Kidney epithelial cell (primary cell): ENCODE data around the gene FBLN1. TPM values are rescaled to one million over a fixed set of nuclear protein-coding genes. Genes with fewer than 3 reads are reported as not detected.
"Not testable (repeated sequence)": the region's sequence is repeated elsewhere in the genome, so short reads cannot be mapped to it uniquely, and the experiment has no call there.

Experiments used
- DNase-seq: peaks from one replicate; pipeline ENCODE4 v3.0.0-alpha.2; 2010; ENCODE audit warnings: low read depth
- H3K27me3 ChIP-seq: 2 replicates; pipeline ENCODE4 v1.6.0; 2011; ENCODE audit warnings: low read length; ENCODE audit not compliant: control insufficient read depth, insufficient read depth
- H3K36me3 ChIP-seq: 2 replicates; pipeline ENCODE4 v1.5.1; 2011; ENCODE audit warnings: low read length; ENCODE audit not compliant: control insufficient read depth, insufficient read depth
- H3K4me3 ChIP-seq: 2 replicates; pipeline ENCODE4 v1.5.1; 2011; ENCODE audit warnings: low read depth, mild to moderate bottlenecking, control low read depth, low read length
- total RNA-seq: library from RNA; depleted of rRNA; stranded (reverse); fragments of >200 nt; gene quantifications from 2 replicates; pipeline ENCODE4 v1.2.3, GENCODE V29; 2015
- TF ChIP-seq, protein P1 (sequence below): IDR thresholded peaks from 2 replicates; pipeline ENCODE4 v1.5.1; 2011; ENCODE audit warnings: mild to moderate bottlenecking, moderate library complexity, low read length, control low read depth, inconsistent platforms; ENCODE audit not compliant: insufficient read depth, poor library complexity, severe bottlenecking

FBLN1 gene
- total RNA-seq, 1 donor from 2014 or later, result 32.8 TPM

DNA sequence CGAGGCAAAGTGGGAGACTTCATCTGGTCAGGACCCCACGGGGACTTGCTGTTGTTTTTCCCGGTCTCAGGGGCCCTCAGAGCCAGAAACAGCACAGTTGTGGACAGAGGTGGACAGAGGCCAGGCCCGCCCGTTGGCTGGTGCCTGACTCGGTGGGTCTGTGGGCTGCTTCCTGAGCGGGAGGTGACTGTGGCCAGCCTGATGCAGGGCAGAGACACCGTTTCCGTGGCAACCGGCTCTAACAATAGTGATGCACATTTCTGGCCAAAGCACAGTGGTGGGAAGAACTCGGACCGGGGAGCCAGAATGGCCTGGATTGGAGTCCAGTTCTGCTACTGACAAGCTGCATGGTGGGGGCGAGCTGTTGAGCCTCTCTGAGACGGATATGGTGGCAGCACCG, 110.3 kb downstream of the FBLN1 start:
- Histone ChIP-seq H3K36me3 (no peaks in the 10 kb centered on the region), H3K4me3 (no peak overlapping the region), H3K27me3 (no peaks in the 10 kb centered on the region)
- TF ChIP-seq, protein P1, sequence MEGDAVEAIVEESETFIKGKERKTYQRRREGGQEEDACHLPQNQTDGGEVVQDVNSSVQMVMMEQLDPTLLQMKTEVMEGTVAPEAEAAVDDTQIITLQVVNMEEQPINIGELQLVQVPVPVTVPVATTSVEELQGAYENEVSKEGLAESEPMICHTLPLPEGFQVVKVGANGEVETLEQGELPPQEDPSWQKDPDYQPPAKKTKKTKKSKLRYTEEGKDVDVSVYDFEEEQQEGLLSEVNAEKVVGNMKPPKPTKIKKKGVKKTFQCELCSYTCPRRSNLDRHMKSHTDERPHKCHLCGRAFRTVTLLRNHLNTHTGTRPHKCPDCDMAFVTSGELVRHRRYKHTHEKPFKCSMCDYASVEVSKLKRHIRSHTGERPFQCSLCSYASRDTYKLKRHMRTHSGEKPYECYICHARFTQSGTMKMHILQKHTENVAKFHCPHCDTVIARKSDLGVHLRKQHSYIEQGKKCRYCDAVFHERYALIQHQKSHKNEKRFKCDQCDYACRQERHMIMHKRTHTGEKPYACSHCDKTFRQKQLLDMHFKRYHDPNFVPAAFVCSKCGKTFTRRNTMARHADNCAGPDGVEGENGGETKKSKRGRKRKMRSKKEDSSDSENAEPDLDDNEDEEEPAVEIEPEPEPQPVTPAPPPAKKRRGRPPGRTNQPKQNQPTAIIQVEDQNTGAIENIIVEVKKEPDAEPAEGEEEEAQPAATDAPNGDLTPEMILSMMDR, result no peak
- DNase-seq, result no peak

DNA sequence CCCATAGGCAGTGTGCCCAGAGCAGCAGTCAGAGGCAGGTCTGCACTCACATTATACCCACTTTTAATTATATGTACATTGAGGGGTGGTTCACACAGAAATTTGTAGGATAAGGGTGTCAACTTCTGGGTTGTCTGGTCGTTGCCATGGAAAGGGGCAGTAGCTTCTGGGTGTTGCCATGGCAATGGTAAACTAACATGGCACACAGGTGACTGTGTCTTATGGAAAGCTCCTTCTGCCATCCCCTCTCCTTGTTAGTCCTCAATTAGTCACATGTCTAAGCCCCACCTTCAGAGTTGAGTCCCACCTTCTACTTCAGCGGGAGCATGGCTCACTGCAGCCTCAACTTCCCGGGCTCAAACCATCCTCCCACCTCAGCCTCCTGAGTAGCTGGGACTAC, 112.7 kb downstream of the FBLN1 start:
- TF ChIP-seq, protein P1, result no peak
- Histone ChIP-seq H3K27me3 (no peaks in the 10 kb centered on the region), H3K36me3 (no peaks in the 10 kb centered on the region), H3K4me3 (no peak overlapping the region)
- no peak for DNase-seq

DNA sequence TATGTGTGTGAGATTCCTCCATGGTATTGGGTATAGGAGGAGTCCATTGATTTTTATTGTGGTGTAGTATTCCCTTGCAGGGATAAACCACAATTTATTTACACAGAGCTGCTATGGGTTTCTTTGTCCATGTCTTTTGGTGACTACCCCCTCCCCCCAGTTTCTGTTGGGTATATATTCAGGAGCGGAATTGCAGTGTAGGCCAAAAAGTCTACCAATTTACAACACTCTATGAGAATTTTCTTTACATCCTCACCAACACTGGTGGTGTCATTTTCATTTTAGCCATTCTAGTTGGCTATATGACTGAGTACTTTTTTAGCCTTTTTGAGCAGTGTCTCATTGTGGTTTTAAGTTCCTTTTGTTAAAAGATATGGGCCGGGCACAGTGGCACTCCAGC, 113.7 kb downstream of the FBLN1 start:
- H3K27me3 ChIP-seq, result no peaks in the 10 kb centered on the region
- H3K4me3 ChIP-seq, result no peak overlapping the region
- DNase-seq, result no peak
- TF ChIP-seq, protein P1, result no peak
- no peaks in the 10 kb centered on the region for H3K36me3 ChIP-seq

DNA sequence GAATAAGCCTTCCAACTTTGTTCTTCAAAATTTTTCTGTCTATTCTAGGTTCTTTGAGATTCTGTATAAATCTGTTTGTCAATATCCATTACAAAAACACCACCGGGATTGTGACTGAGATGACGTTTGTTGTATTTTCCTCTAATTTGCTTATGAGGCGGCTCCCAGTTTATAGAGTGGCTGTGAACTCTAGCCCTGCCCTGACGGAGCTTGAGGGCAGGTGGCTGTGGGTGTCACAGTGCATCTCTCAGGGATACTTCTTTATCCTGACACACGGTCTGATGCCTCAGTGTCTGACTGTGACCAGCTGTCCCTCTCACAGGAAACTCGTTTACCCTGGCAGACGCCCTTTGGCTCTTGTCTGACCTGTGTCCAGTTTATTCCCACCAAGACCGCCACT, 115.3 kb downstream of the FBLN1 start:
- H3K36me3 ChIP-seq, result no peaks in the 10 kb centered on the region
- no peak for DNase-seq
- TF ChIP-seq, protein P1, result no peak
- no peak overlapping the region for H3K4me3 ChIP-seq
- no peaks in the 10 kb centered on the region for H3K27me3 ChIP-seq

DNA sequence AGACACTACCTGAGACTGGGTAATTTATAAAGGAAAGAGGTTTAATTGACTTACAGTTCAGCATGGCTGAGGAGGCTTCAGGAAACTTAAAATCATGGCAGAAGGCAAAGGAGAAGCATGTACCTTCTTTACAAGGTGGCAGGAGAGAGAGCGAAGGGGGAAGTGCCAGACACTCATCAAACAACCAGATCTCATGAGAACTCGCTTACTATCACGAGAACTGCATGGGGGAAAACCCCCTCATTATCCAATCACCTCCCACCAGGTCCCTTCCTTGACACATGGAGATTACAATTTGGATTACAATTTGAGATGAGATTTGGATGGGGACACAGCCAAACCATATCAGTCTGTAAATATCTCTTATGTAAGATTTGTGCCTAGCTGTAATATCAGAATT, 118.0 kb downstream of the FBLN1 start:
- no peak overlapping the region for H3K4me3 ChIP-seq
- no peaks in the 10 kb centered on the region for H3K27me3 ChIP-seq
- TF ChIP-seq, protein P1, result no peak
- H3K36me3 ChIP-seq, result no peaks in the 10 kb centered on the region
- no peak for DNase-seq

DNA sequence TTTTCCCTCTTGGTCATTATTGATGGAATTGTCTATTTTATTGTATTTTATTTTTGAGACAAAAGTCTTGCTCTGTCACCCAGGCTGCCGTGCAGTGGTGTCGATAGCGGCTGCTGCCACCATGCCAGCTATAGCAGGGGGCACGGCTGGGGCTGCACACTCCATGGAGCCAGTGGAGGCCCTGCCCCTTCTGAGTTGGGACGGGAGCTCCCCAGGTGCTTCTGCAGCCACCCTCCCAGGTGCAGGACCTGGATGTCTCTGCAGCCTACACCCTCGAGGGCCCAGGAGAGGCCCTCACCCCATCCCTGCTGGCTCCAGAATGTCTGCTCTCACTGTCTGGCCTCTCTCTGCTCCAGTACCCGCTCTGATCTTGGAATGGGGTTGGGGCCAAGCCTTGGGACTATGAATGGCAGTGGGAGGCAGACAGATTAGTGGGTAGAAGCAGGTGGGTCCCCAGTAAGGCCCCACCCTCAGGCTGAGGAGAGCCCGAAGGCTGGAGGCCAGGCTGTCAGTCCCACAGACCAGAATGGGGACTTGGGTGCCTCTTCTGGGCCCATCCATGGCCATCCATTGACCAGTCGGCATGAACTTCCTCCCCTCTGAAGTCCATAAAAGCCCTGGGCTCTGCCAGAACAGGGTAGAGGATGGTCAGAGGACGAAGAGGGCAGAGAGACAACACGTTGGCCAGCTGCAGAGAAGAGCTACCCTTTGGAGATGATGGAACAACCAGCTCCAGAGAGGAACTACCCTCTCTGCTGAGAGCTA, 119.3 kb downstream of the FBLN1 start:
- Histone ChIP-seq H3K27me3 (no peaks in the 10 kb centered on the region), H3K4me3 (no peak overlapping the region), H3K36me3 (no peaks in the 10 kb centered on the region)
- no peak for DNase-seq
- TF ChIP-seq, protein P1, result no peak

DNA sequence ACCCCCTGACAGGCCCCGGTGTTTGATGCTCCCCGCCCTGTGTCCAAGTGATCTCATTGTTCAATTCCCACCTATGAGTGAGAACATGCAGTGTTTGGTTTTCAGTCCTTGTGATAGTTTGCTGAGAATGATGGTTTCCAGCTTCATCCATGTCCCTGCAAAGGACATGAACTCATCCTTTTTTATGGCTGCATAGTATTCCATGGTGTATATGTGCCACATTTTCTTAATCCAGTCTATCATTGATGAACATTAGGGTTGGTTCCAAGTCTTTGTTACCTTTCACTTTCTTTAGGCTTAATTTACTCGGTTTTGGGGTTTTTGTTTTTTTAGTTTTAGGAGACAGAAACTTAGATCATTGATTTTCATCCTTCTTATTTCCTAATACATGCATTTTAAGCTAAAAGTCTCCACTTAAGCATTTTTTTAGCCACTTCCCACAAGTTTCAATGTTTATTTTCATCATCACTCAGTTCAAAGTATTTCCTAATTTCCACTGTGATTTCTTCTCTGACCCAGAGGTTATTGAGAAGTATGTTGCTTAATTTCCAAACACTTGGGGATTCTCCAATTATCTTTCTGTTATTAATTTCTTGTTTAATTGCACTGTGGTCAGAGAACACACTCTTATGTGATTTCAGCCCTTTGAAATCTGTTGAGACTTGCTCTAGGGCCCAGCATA, 120.9 kb downstream of the FBLN1 start:
- H3K36me3 ChIP-seq, H3K4me3 ChIP-seq, DNase-seq, H3K27me3 ChIP-seq: not testable (repeated sequence)
